HG03439 (cell line): Measurements from ENCODE around the gene OR6Q1.
"Not testable (repeated sequence)": the region's sequence is repeated elsewhere in the genome, so short reads cannot be mapped to it uniquely, and the experiment has no call there.

ENCODE experiments used
- ATAC-seq: cut with Tn5 transposase; IDR thresholded peaks from one replicate; pipeline ENCODE4 v1.9.1; 2021; ENCODE audit warnings: mild to moderate bottlenecking, moderate library complexity; ENCODE audit not compliant: unreplicated experiment

The OR6Q1 gene

GRCh38 chr11:58030653-58031052 is at the start of gene OR6Q1:
TSS of gene OR6Q1 (plus strand) at chr11:58030953. CDS start at chr11:58030953, 0 bp downstream.
- no peak for ATAC-seq

- ATAC-seq = no peak
Observed at GRCh38 chr11:57981536-57981935, 49.2 kb upstream of the OR6Q1 start.

GRCh38 chr11:57982776-57983175 is 48.0 kb upstream of the OR6Q1 start:
- ATAC-seq = no peak

- no peak for ATAC-seq
Observed at GRCh38 chr11:57983191-57983590, 47.6 kb upstream of the OR6Q1 start.

- ATAC-seq = not testable (repeated sequence)
Observed at GRCh38 chr11:57999523-57999922, 31.2 kb upstream of the OR6Q1 start.

- ATAC-seq = not testable (repeated sequence)
Observed at GRCh38 chr11:58000021-58000420, 30.7 kb upstream of the OR6Q1 start.

GRCh38 chr11:58000699-58001098 is 30.1 kb upstream of the OR6Q1 start:
- no peak for ATAC-seq

GRCh38 chr11:58003036-58003435 is 27.7 kb upstream of the OR6Q1 start:
- ATAC-seq = no peak

- no peak for ATAC-seq
Observed at GRCh38 chr11:58003591-58003990, 27.2 kb upstream of the OR6Q1 start.

- ATAC-seq = no peak
Observed at GRCh38 chr11:58004664-58005063, 26.1 kb upstream of the OR6Q1 start.

GRCh38 chr11:58006940-58007339 is 23.8 kb upstream of the OR6Q1 start:
- no peak for ATAC-seq

- ATAC-seq = no peak
Observed at GRCh38 chr11:58011771-58012170, 19.0 kb upstream of the OR6Q1 start.

GRCh38 chr11:58023435-58023931 is 7.3 kb upstream of the OR6Q1 start, which contains the start of gene OR9Q1:
TSS of gene OR9Q1 (plus strand) at chr11:58023881. CDS start at chr11:58179445, 155,564 bp downstream.
- ATAC-seq = no peak

- no peak for ATAC-seq
Observed at GRCh38 chr11:58024601-58025091, 6.1 kb upstream of the OR6Q1 start.

GRCh38 chr11:58027341-58027740 is 3.4 kb upstream of the OR6Q1 start:
- ATAC-seq = no peak

- no peak for ATAC-seq
Observed at GRCh38 chr11:58028687-58029411, 1.9 kb upstream of the OR6Q1 start.

- no peak for ATAC-seq
Observed at GRCh38 chr11:58034471-58034870, 3.7 kb downstream of the OR6Q1 start.

- ATAC-seq = no peak
Observed at GRCh38 chr11:58039589-58039988, 8.8 kb downstream of the OR6Q1 start.

GRCh38 chr11:58043379-58043778 is 12.6 kb downstream of the OR6Q1 start:
- ATAC-seq = no peak

- no peak for ATAC-seq
Observed at GRCh38 chr11:58046231-58046630, 15.5 kb downstream of the OR6Q1 start.

GRCh38 chr11:58047818-58048217 is 17.1 kb downstream of the OR6Q1 start:
- no peak for ATAC-seq

- no peak for ATAC-seq
Observed at GRCh38 chr11:58055806-58056401, 25.2 kb downstream of the OR6Q1 start.
